Measurements from ENCODE around the gene SH2D1A.

DNA sequence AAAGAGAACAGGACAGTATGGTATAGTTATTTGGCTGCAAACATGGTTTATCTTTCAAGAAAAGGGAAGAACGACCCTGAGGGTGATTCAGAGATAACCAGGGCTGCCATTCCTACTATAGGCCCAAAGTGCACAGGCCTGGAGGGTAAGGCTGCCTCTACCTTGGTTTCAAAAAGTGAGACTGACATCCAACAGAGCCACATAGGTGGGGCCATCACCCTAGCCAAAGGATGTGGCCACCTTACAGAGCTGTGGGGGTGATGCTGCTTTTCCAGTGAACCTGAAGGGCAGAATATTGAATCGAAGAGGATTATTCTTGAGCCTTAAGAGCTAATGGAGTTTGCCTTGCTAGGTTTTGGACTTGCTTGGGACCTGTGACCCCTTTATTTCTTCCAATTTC is 15.7 kb downstream of the SH2D1A start:
- TF ChIP-seq TAF1 (IDR thresholded peaks at IDR 0.05; ENCODE audit: borderline replicate concordance, low read depth, low read length) (no peak), POLR2AphosphoS5 (IDR thresholded peaks at IDR 0.05; ENCODE audit: low read depth, low read length) (no peak)

Data from GM12892 (cell line).